ENCODE results near the gene EARS2.
A peak's percentile ranks its signal among the peaks of the same experiment; 100 is the strongest.
"Not testable (repeated sequence)": the region's sequence is repeated elsewhere in the genome, so short reads cannot be mapped to it uniquely, and the experiment has no call there.

The EARS2 gene

GRCh38 chr16:23556881-23557778 is at the start of gene EARS2, which contains the start of gene UBFD1:
EARS2 (minus strand) TSS chr16:23557350; CDS start chr16:23557343, 7 bp downstream.
UBFD1 (plus strand) TSS chr16:23557727; CDS start chr16:23557743, 16 bp downstream.
- DNase-seq: peak; percentile 97

- peak; percentile 18 for DNase-seq
Observed at GRCh38 chr16:23597003-23597756, 40.0 kb upstream of the EARS2 start.

GRCh38 chr16:23595951-23596720 is 39.0 kb upstream of the EARS2 start, which contains the start of gene NDUFAB1:
NDUFAB1 (minus strand) TSS chr16:23596316; CDS start chr16:23596290, 26 bp downstream.
- DNase-seq: peak; percentile 77

- no peak for DNase-seq
Observed at GRCh38 chr16:23595246-23595950, 38.2 kb upstream of the EARS2 start.

GRCh38 chr16:23594186-23594585 is 37.0 kb upstream of the EARS2 start:
- DNase-seq: no peak

GRCh38 chr16:23590181-23590580 is 33.0 kb upstream of the EARS2 start:
- DNase-seq: no peak

- peak; percentile 43 for DNase-seq
Observed at GRCh38 chr16:23587726-23588125, 30.6 kb upstream of the EARS2 start.

GRCh38 chr16:23584186-23585076 is 27.3 kb upstream of the EARS2 start:
- no peak for DNase-seq

- not testable (repeated sequence) for DNase-seq
Observed at GRCh38 chr16:23583271-23583670, 26.1 kb upstream of the EARS2 start.

GRCh38 chr16:23581764-23582163 is 24.6 kb upstream of the EARS2 start:
- DNase-seq: no peak

- DNase-seq: no peak
Observed at GRCh38 chr16:23580391-23580790, 23.2 kb upstream of the EARS2 start.

GRCh38 chr16:23579371-23579770 is 22.2 kb upstream of the EARS2 start:
- DNase-seq: no peak

- DNase-seq: no peak
Observed at GRCh38 chr16:23578101-23578830, 21.1 kb upstream of the EARS2 start.

- DNase-seq: no peak
Observed at GRCh38 chr16:23577493-23577892, 20.3 kb upstream of the EARS2 start.

GRCh38 chr16:23575834-23576233 is 18.7 kb upstream of the EARS2 start:
- DNase-seq: no peak

- DNase-seq: no peak
Observed at GRCh38 chr16:23573817-23574216, 16.7 kb upstream of the EARS2 start.

- no peak for DNase-seq
Observed at GRCh38 chr16:23572394-23572793, 15.2 kb upstream of the EARS2 start.

GRCh38 chr16:23571895-23572294 is 14.7 kb upstream of the EARS2 start:
- no peak for DNase-seq

- DNase-seq: no peak
Observed at GRCh38 chr16:23570992-23571632, 14.0 kb upstream of the EARS2 start.

- DNase-seq: no peak
Observed at GRCh38 chr16:23567602-23568001, 10.5 kb upstream of the EARS2 start.

Data from NCI-H226 (cell line).